Aorta (tissue), 5 donors: Measurements from ENCODE around the gene GALNT18. TPM values are rescaled to one million over a fixed set of nuclear protein-coding genes. Genes with fewer than 3 reads are reported as not detected.

Experiments used
- ATAC-seq: fragments of 200-7000 bp; cut with Tn5 transposase; one replicate; pipeline ENCODE4 v1.9.1; 2022; ENCODE audit warnings: moderate library complexity; ENCODE audit not compliant: low FRiP score
- DNase-seq, 2 donors: peaks; one replicate each; pipeline ENCODE4 v3.0.0-alpha.2; 2020
- H3K27ac ChIP-seq, 2 donors: one replicate each; pipeline ENCODE4 v1.5.1; 2013; ENCODE audit warnings: low read length in 2 of 2, mild to moderate bottlenecking in 2 of 2, moderate library complexity in 2 of 2, control low read depth in 1 of 2, inconsistent platforms in 1 of 2, low read depth in 1 of 2
- H3K27me3 ChIP-seq, 2 donors: one replicate each; pipeline ENCODE4 v1.6.1; 2013; ENCODE audit warnings: control low read depth in 1 of 2, low read length in 1 of 2, mild to moderate bottlenecking in 1 of 2, moderate library complexity in 1 of 2; ENCODE audit not compliant: insufficient read depth in 2 of 2, control insufficient read depth in 1 of 2
- H3K36me3 ChIP-seq, 2 donors: one replicate each; pipeline ENCODE4 v1.6.1; 2013; ENCODE audit warnings: control low read depth in 1 of 2, low read length in 1 of 2, mild to moderate bottlenecking in 1 of 2; ENCODE audit not compliant: insufficient read depth in 2 of 2, control insufficient read depth in 1 of 2
- H3K4me1 ChIP-seq, 2 donors: one replicate each; pipeline ENCODE4 v1.6.1; 2013; ENCODE audit warnings: low read length in 2 of 2, control low read depth in 1 of 2, mild to moderate bottlenecking in 1 of 2, moderate library complexity in 1 of 2; ENCODE audit not compliant: insufficient read depth in 2 of 2, control insufficient read depth in 1 of 2
- H3K4me3 ChIP-seq, 2 donors: one replicate each; pipeline ENCODE4 v1.5.1; 2013; ENCODE audit warnings: low read length in 2 of 2, control low read depth in 1 of 2, mild to moderate bottlenecking in 1 of 2
- H3K9me3 ChIP-seq: one replicate; pipeline ENCODE4 v1.6.1; 2013; ENCODE audit warnings: mild to moderate bottlenecking, low read length; ENCODE audit not compliant: control insufficient read depth
- WGBS, 2 donors: extraction: QIAGEN DNeasy Blood & Tissue Kit; methylation state at CpG; one replicate each; pipeline ENCODE4 v1.1.7; 2013; 5-methylcytosine and 5-hydroxymethylcytosine counted together
- intact Hi-C, 2 donors: fragments of 100-400 bp; cut with DNase I; formaldehyde crosslinking; loops; one replicate each; pipeline versions ENCODE4 v1.14.2 to v1.15.0; 2022
- polyA plus RNA-seq, 2 donors: library from polyadenylated mRNA; stranded (reverse); fragments of 200-250 nt; gene quantifications; one replicate each; pipeline ENCODE4 v1.2.3, GENCODE V29; 2013
- total RNA-seq, 2 donors: library from RNA; stranded (reverse); fragmentation: NEBNext Ultra II Directional; extraction: Animal tissue kit (Norgen Biotek cat#: 25700); gene quantifications; one replicate each; pipeline ENCODE4 v1.2.1, GENCODE V29; 2021
- donor health status: healthy with polysubstance abuse.
- donor health status: Bipolar disorder and iron deficiency.
- donor health status: DM: no; HTN: no; CAD: no.
- donor health status: DM: no; HTN: no; CAD: no.
- donor health status: DM: yes; HTN: yes; CAD: no.

The GALNT18 gene
- total and polyA plus RNA-seq, 4 donors = 5.3 to 60.6 (median 21.4) TPM

GRCh38 chr11:11581481-11581880 is 40.3 kb downstream of the GALNT18 start:
- ATAC-seq = no peak
- H3K27ac ChIP-seq = no peak overlapping the region
- peaks cover 2% of the 10 kb centered on the region in 2 donors for H3K4me1 ChIP-seq

GRCh38 chr11:11580841-11581411 is 40.9 kb downstream of the GALNT18 start:
- H3K36me3 ChIP-seq = no peaks in the 10 kb centered on the region
- intact Hi-C loops = loop anchor here in 1 of 2 donors (5.0 kb wide), 1 partner anchor 36 kb away; no protein-coding TSS in a partner anchor
- WGBS, 2 donors = 7 to 10% methylated on average over 10 of the region's 10 CpGs
- peaks cover 2% of the 10 kb centered on the region in 2 donors for H3K4me1 ChIP-seq
- no peak for ATAC-seq
- DNase-seq = no peak
- no peak overlapping the region for H3K4me3 ChIP-seq
- H3K27ac ChIP-seq = no peak overlapping the region
- H3K9me3 ChIP-seq = no peaks in the 10 kb centered on the region
- H3K27me3 ChIP-seq = no peaks in the 10 kb centered on the region

More at GRCh38 chr11:11581481-11581880, 40.3 kb downstream of the GALNT18 start:
- H3K27me3 ChIP-seq = no peaks in the 10 kb centered on the region
- no peaks in the 10 kb centered on the region for H3K36me3 ChIP-seq
- no peak for DNase-seq
- intact Hi-C loops = loop anchor here in 1 of 2 donors (5.0 kb wide), 1 partner anchor 36 kb away; no protein-coding TSS in a partner anchor
- no peak overlapping the region for H3K4me3 ChIP-seq
- WGBS, 2 donors = 49 to 51% methylated on average over 4 of the region's 4 CpGs
- H3K9me3 ChIP-seq = no peaks in the 10 kb centered on the region

- no peak for ATAC-seq
- Histone ChIP-seq H3K27ac (no peak overlapping the region), H3K9me3 (no peaks in the 10 kb centered on the region), H3K4me3 (no peak overlapping the region), H3K36me3 (no peaks in the 10 kb centered on the region), H3K27me3 (no peaks in the 10 kb centered on the region), H3K4me1 (peaks cover 2% of the 10 kb centered on the region in 2 donors)
- DNase-seq = no peak
- 93 to 94% methylated on average over 5 of the region's 5 CpGs for WGBS, 2 donors
- intact Hi-C loops = loop anchor here in 1 of 2 donors (5.0 kb wide), 1 partner anchor 37 kb away; no protein-coding TSS in a partner anchor
Observed at GRCh38 chr11:11580012-11580411, 41.8 kb downstream of the GALNT18 start.

- WGBS, 2 donors = 50 to 54% methylated on average over 13 of the region's 13 CpGs
- intact Hi-C loops = no loop called here
- Histone ChIP-seq H3K4me3 (no peak overlapping the region), H3K27ac (peak overlapping the region in 1 of 2 donors; percentile 10), H3K9me3 (no peaks in the 10 kb centered on the region), H3K4me1 (peaks cover under 1 to 2% of the 10 kb centered on the region in 2 donors), H3K27me3 (no peaks in the 10 kb centered on the region), H3K36me3 (no peaks in the 10 kb centered on the region)
- ATAC-seq = no peak
- DNase-seq = no peak
Observed at GRCh38 chr11:11579012-11579988, 42.5 kb downstream of the GALNT18 start.

GRCh38 chr11:11577932-11578911 is 43.6 kb downstream of the GALNT18 start:
- Histone ChIP-seq H3K4me3 (no peak overlapping the region), H3K27me3 (no peaks in the 10 kb centered on the region), H3K36me3 (no peaks in the 10 kb centered on the region), H3K4me1 (peaks cover 2% of the 10 kb centered on the region in 2 donors), H3K9me3 (no peaks in the 10 kb centered on the region), H3K27ac (peak overlapping the region in 1 of 2 donors; percentile 49)
- ATAC-seq (no peak), DNase-seq (no peak)
- intact Hi-C loops = no loop called here
- WGBS, 2 donors = 69 to 70% methylated on average over 15 of the region's 15 CpGs

GRCh38 chr11:11577251-11577855 is 44.5 kb downstream of the GALNT18 start:
- intact Hi-C loops = no loop called here
- Histone ChIP-seq H3K27ac (peak overlapping the region in 1 of 2 donors; percentile 49), H3K4me1 (peaks cover 0 to 4% of the 10 kb centered on the region in 2 donors), H3K27me3 (no peaks in the 10 kb centered on the region), H3K4me3 (no peak overlapping the region), H3K9me3 (no peaks in the 10 kb centered on the region), H3K36me3 (no peaks in the 10 kb centered on the region)
- WGBS, 2 donors = 74 to 85% methylated on average over 8 of the region's 8 CpGs
- ATAC-seq = no peak
- DNase-seq = no peak

- no peaks in the 10 kb centered on the region for H3K36me3 ChIP-seq
- intact Hi-C loops = no loop called here
- H3K27me3 ChIP-seq = no peaks in the 10 kb centered on the region
- H3K4me3 ChIP-seq = no peak overlapping the region
- ATAC-seq (no peak), DNase-seq (no peak)
- WGBS, 2 donors = 81 to 87% methylated on average over 5 of the region's 5 CpGs
- peaks cover 0 to 4% of the 10 kb centered on the region in 2 donors for H3K4me1 ChIP-seq
- H3K27ac ChIP-seq = no peak overlapping the region
- H3K9me3 ChIP-seq = no peaks in the 10 kb centered on the region
Observed at GRCh38 chr11:11574373-11575287, 47.2 kb downstream of the GALNT18 start.
